Astrocyte of the spinal cord (primary cell): ENCODE measurements around the gene AGXT.

Source experiments
- DNase-seq: peaks from one replicate; pipeline ENCODE4 v3.0.0; 2011; ENCODE audit warnings: low read depth, low spot score
- H3K4me3 ChIP-seq: 2 replicates; pipeline ENCODE4 v1.5.1; 2011; ENCODE audit warnings: low read depth, mild to moderate bottlenecking, low read length, moderate library complexity
- in situ Hi-C: cut with HindIII; loops from 2 replicates; pipeline ENCODE4 v1.10.0; 2017; ENCODE audit warnings: low sequenced_read_pairs
- TF ChIP-seq, protein P1 (sequence below): IDR thresholded peaks from 2 replicates; pipeline ENCODE4 v1.5.1; 2012; ENCODE audit warnings: low read depth, mild to moderate bottlenecking, low read length, inconsistent platforms

The AGXT gene

DNA sequence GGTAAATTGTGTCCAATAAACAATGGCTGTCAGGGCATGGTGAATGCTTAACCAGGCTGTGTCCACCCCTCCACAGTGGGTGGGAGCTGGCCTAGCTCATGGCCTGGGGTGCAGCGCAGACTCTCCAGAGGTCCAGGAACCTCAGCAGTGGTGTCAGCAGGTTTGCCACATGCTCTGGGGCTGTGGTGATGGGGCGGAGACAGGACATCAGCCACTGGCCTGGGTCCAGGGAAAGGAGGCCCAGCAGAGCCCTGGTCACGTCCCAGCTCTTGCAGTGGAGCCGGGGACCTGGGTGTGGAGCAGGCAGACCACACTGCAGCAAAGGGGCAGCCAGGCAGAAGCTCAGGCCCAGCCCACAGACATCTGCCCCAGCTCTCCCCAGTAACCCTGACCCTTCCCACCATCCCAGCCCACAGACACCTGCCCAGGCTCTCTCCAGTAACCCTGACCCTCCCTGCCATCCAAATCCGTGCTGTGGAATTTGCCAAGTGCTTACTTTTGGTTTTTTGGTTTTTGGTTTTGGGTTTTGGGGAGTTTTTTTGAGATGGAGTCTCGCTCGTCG, 34.8 kb upstream of the AGXT start:
- no peak overlapping the region for H3K4me3 ChIP-seq
- TF ChIP-seq, protein P1, sequence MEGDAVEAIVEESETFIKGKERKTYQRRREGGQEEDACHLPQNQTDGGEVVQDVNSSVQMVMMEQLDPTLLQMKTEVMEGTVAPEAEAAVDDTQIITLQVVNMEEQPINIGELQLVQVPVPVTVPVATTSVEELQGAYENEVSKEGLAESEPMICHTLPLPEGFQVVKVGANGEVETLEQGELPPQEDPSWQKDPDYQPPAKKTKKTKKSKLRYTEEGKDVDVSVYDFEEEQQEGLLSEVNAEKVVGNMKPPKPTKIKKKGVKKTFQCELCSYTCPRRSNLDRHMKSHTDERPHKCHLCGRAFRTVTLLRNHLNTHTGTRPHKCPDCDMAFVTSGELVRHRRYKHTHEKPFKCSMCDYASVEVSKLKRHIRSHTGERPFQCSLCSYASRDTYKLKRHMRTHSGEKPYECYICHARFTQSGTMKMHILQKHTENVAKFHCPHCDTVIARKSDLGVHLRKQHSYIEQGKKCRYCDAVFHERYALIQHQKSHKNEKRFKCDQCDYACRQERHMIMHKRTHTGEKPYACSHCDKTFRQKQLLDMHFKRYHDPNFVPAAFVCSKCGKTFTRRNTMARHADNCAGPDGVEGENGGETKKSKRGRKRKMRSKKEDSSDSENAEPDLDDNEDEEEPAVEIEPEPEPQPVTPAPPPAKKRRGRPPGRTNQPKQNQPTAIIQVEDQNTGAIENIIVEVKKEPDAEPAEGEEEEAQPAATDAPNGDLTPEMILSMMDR: no peak
- DNase-seq: no peak
- in situ Hi-C loops: no loop called here

GRCh38 chr2:240834377-240834975, 34.1 kb upstream of the AGXT start:
- no peak for DNase-seq
- in situ Hi-C loops: no loop called here
- TF ChIP-seq, protein P1: no peak
- H3K4me3 ChIP-seq: no peak overlapping the region

- no peak overlapping the region for H3K4me3 ChIP-seq
- TF ChIP-seq, protein P1: no peak
- no peak for DNase-seq
- in situ Hi-C loops: no loop called here
These were observed 33.1 kb upstream of the AGXT start for GRCh38 chr2:240835528-240835927.

DNA sequence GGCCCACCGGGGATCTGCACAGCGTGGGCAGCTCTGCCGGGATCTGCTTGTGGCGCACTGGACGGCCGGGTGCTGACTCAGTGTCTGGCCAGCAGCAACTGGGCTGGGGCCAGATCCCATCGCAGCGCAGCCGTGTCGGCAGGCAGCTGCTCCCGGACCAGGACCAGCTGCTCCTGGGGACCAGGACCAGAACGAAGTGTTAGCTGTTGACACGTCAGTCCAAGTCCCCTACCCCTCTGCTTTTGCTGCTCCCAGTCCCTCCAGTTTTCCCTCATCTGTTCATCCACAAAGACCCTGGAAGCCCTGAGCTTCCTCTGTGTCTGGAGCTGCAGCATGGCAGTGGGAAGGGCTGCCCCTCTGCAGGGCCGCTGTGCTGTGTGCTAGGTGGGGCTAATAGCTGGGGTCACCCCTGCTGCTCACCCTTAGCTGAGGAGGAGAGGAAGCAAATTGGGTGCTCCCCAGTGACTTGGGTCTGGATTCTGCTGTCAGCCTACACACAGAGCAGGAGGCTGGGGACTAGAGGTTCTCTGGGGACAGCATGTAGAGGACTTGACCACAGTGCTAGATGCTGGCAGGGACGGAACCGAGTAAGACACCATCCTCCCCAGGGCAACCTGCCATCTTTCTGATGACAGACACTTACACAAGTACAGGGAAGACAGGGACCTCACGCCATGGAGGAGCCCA, 31.7 kb upstream of the AGXT start:
- DNase-seq: peak; percentile 37
- no peak overlapping the region for H3K4me3 ChIP-seq

DNA sequence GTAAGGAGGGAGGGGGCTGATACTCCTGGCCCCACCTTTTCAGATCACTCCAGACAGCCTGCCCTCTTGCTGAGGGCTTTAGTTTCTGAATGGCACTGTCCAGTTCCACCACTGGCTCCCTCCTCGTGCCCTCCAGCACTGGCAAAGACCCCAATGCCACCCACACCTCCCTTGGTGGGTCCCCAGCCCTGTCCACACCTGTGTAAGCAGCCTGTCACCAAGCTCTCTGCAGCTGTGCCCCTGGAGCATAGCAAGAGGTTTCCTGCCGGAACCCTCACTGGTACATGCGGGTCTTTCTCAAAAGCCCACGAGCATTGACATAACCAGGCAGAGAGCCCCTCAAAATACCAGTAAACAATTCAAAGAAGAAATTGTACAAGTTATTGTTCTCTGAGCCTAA, 31.0 kb upstream of the AGXT start:
- TF ChIP-seq, protein P1: no peak
- no peak overlapping the region for H3K4me3 ChIP-seq
- in situ Hi-C loops: no loop called here
- DNase-seq: no peak

More for the DNA sequence above, 31.7 kb upstream of the AGXT start:
- in situ Hi-C loops: no loop called here
- TF ChIP-seq, protein P1: no peak

- TF ChIP-seq, protein P1: no peak
- H3K4me3 ChIP-seq: no peak overlapping the region
- in situ Hi-C loops: no loop called here
- no peak for DNase-seq
These were observed 29.2 kb upstream of the AGXT start for GRCh38 chr2:240839152-240840143.
